Esophagus squamous epithelium (tissue), 4 donors: Measurements from ENCODE around the gene FOXL1.

ENCODE experiments used
- POLR2A ChIP-seq, 4 donors: fragments of 450-650 bp; IDR thresholded peaks; one replicate each; pipeline ENCODE4 v1.6.1; 2017; ENCODE audit warnings: antibody characterized with exemption in 4 of 4, mild to moderate bottlenecking in 4 of 4, moderate library complexity in 3 of 4
- TF ChIP-seq, protein P1 (sequence below), 6 experiments: fragments of 450-650 bp in 4 of 6; fragments of 200-600 bp in 2 of 6; sonication (generic) in 2 of 6; IDR thresholded peaks; one replicate each; pipeline ENCODE4 v1.5.1; 2016 to 2019; ENCODE audit warnings: antibody characterized with exemption in 6 of 6, mild to moderate bottlenecking in 4 of 6, moderate library complexity in 4 of 6

DNA sequence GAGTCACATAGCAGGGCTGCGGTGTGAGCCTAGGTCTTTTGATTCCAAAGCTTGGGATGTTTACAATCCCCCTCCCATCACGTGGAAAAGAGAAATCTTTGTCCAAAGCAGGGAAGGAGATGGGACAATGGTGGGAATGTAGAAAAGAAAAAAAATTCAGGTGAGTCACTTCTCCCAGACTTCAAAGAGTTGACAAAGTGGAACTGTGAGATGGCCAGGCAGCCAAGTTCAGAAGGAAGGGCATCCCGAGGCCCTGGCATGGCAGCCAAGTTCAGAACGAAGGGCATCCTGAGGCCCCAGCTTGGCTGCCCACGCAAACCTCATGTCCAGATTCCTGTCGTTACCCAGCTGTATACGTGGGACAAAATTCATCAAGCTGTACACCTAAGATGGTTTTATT, 47.5 kb downstream of the FOXL1 start:
- TF ChIP-seq, protein P1, sequence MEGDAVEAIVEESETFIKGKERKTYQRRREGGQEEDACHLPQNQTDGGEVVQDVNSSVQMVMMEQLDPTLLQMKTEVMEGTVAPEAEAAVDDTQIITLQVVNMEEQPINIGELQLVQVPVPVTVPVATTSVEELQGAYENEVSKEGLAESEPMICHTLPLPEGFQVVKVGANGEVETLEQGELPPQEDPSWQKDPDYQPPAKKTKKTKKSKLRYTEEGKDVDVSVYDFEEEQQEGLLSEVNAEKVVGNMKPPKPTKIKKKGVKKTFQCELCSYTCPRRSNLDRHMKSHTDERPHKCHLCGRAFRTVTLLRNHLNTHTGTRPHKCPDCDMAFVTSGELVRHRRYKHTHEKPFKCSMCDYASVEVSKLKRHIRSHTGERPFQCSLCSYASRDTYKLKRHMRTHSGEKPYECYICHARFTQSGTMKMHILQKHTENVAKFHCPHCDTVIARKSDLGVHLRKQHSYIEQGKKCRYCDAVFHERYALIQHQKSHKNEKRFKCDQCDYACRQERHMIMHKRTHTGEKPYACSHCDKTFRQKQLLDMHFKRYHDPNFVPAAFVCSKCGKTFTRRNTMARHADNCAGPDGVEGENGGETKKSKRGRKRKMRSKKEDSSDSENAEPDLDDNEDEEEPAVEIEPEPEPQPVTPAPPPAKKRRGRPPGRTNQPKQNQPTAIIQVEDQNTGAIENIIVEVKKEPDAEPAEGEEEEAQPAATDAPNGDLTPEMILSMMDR (IDR thresholded peaks at IDR 0.05), result no peak
- TF ChIP-seq POLR2A (IDR thresholded peaks at IDR 0.05), result no peak
